NCI-H1092 (cell line): Measurements from ENCODE around the gene TMEM98.
"Not testable (repeated sequence)": the region's sequence is repeated elsewhere in the genome, so short reads cannot be mapped to it uniquely, and the experiment has no call there.

ENCODE experiments used
- DNase-seq: peaks from one replicate; lab custom pipeline; 2025; lab: John Stamatoyannopoulos, UW

TMEM98 gene

DNA sequence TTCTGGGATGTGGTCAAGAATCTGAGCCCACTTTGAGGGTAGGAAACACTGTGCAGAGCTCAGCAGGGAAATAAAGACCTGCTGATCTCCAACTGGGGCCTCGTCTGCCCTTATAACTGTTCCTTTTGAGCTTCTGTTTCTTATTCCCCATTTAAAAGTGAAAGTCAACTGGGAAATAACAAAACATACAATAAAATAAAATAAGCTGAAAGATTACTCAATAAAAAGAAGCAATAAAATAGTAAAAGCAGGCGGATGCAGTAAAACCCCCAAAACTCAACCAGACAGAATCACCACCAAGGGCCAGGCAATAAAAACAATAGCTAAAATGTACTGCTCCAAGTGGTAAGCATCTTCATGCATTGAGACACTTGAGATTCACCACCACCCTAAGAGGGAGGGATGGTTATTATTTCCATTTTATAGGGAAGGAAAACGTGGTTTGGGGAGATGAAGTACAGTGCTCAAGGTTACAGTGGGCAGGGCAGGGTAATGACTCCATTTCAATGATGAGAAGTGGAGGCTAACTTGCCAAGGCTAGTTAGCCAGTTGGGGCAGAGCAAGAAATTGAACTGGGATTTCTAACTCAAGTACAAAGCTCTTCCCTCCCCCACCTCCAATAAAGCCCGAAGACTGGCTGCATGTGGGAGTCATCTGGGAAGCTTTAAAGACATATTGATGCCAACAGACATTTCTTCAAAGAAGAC, 57.2 kb downstream of the TMEM98 start:
- no peak for DNase-seq

- DNase-seq: not testable (repeated sequence)
Observed at GRCh38 chr17:32987453-32987805, 59.5 kb downstream of the TMEM98 start.

DNA sequence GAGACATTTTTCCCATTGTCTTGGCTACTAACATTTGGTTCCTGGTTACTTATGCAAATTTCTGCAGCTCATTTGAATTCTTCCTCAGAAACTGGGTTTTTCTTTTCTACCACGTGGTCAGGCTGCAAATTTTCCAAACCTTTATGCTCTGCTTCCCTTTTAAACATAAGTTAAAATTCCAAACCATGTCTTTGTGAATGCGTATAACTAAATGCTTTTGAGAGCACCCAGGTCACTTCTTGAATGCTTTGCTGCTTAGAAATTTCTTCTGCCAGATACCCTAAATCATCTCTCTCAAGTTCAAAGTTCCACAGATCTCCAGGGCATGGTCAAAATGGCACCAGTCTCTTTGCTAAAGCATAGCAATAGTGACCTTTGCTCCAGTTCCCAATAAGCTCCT, 59.9 kb downstream of the TMEM98 start:
- not testable (repeated sequence) for DNase-seq

GRCh38 chr17:32988481-32989101, 60.6 kb downstream of the TMEM98 start:
- DNase-seq: no peak

- DNase-seq: no peak
Observed at GRCh38 chr17:32992321-32993033, 64.5 kb downstream of the TMEM98 start.

DNA sequence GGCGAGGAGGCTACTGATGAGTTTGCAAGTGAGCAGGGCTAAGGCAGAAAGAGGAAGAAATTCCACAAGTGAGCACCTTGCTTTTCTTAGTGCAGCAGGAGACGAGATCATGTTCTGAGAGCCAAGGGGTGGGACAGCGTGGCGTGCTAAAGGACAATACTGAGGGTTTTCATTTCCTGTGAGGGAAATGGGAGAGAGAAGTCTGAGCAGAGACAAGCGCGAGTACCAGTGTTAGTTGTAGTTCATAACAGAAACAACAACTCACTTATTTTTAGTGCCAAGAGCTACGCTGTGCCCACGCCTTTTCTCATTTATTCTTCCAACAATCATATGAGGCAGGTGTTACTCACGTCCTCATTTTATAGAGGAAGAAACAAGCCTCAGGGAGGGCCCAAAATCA, 66.0 kb downstream of the TMEM98 start:
- no peak for DNase-seq
